H9 (cell line): ENCODE results near the gene FBXO42. TPM values are rescaled to one million over a fixed set of nuclear protein-coding genes. Genes with fewer than 3 reads are reported as not detected.
A peak's percentile ranks its signal among the peaks of the same experiment; 100 is the strongest.

Experiments
- DNase-seq: peaks from one replicate; pipeline ENCODE4 v3.0.0-alpha.2; 2017
- H2AFZ ChIP-seq: one replicate; pipeline ENCODE4 v1.6.1; 2013; ENCODE audit warnings: mild to moderate bottlenecking, low read length, control low read depth, moderate library complexity
- H2AK5ac ChIP-seq: 2 replicates; pipeline ENCODE4 v1.6.1; 2013; ENCODE audit warnings: low read length, control low read depth, mixed read lengths; ENCODE audit not compliant: insufficient read length
- H2BK120ac ChIP-seq: one replicate; pipeline ENCODE4 v1.6.1; 2013; ENCODE audit warnings: low read depth, mild to moderate bottlenecking, low read length, control low read depth, inconsistent platforms; ENCODE audit not compliant: poor library complexity, severe bottlenecking
- H2BK12ac ChIP-seq: 2 replicates; pipeline ENCODE4 v1.6.1; 2013; ENCODE audit warnings: low read length, control low read depth, mixed read lengths, low read depth; ENCODE audit not compliant: insufficient read length
- H2BK15ac ChIP-seq: 2 replicates; pipeline ENCODE4 v1.6.1; 2013; ENCODE audit warnings: low read depth, low read length, control low read depth
- H2BK20ac ChIP-seq: one replicate; pipeline ENCODE4 v1.6.1; 2013; ENCODE audit warnings: low read depth, mild to moderate bottlenecking, low read length, control low read depth, inconsistent platforms; ENCODE audit not compliant: poor library complexity, severe bottlenecking
- H2BK5ac ChIP-seq: 2 replicates; pipeline ENCODE4 v1.6.1; 2013; ENCODE audit warnings: low read length, control low read depth, mixed read lengths; ENCODE audit not compliant: insufficient read length
- H3K14ac ChIP-seq: 2 replicates; pipeline ENCODE4 v1.6.1; 2013; ENCODE audit warnings: low read length, control low read depth; ENCODE audit not compliant: insufficient read depth
- H3K18ac ChIP-seq: 2 replicates; pipeline ENCODE4 v1.6.1; 2013; ENCODE audit warnings: low read depth, mild to moderate bottlenecking, mixed read lengths, low read length, control low read depth; ENCODE audit not compliant: insufficient read length
- H3K23ac ChIP-seq: 2 replicates; pipeline ENCODE4 v1.6.1; 2013; ENCODE audit warnings: low read length, control low read depth, mixed read lengths, low read depth; ENCODE audit not compliant: insufficient read length
- H3K23me2 ChIP-seq: 2 replicates; pipeline ENCODE4 v1.6.1; 2013; ENCODE audit warnings: low read depth, mild to moderate bottlenecking, mixed read lengths, low read length, control low read depth; ENCODE audit not compliant: insufficient read length, poor library complexity, severe bottlenecking
- H3K27ac ChIP-seq: 2 replicates; pipeline ENCODE4 v1.5.1; 2013; ENCODE audit warnings: low read length, control low read depth, mixed read lengths, low read depth; ENCODE audit not compliant: insufficient read length
- H3K27me3 ChIP-seq: 2 replicates; pipeline ENCODE4 v1.6.1; 2013; ENCODE audit warnings: low read length, control low read depth, inconsistent platforms; ENCODE audit not compliant: insufficient read depth
- H3K4ac ChIP-seq: 2 replicates; pipeline ENCODE4 v1.6.1; 2013; ENCODE audit warnings: low read depth, mild to moderate bottlenecking, control low read depth, inconsistent platforms, low read length, moderate library complexity
- H3K4me1 ChIP-seq: 2 replicates; pipeline ENCODE4 v1.6.1; 2013; ENCODE audit warnings: low read length, control low read depth, inconsistent platforms; ENCODE audit not compliant: insufficient read depth
- H3K4me2 ChIP-seq: 2 replicates; pipeline ENCODE4 v1.6.1; 2013; ENCODE audit warnings: low read length, control low read depth, mixed read lengths; ENCODE audit not compliant: insufficient read length, insufficient read depth
- H3K56ac ChIP-seq: 2 replicates; pipeline ENCODE4 v1.6.1; 2013; ENCODE audit warnings: low read depth, mild to moderate bottlenecking, mixed read lengths, low read length, control low read depth; ENCODE audit not compliant: insufficient read length
- H3K79me1 ChIP-seq: 2 replicates; pipeline ENCODE4 v1.6.1; 2013; ENCODE audit warnings: low read depth, mild to moderate bottlenecking, moderate library complexity, low read length, control low read depth, inconsistent platforms; ENCODE audit not compliant: insufficient read depth, poor library complexity, severe bottlenecking
- H3K79me2 ChIP-seq: 2 replicates; pipeline ENCODE4 v1.6.1; 2013; ENCODE audit warnings: low read length, control low read depth, inconsistent platforms; ENCODE audit not compliant: insufficient read depth
- H3K9ac ChIP-seq: 2 replicates; pipeline ENCODE4 v1.6.1; 2013; ENCODE audit warnings: low read length, control low read depth, mixed read lengths; ENCODE audit not compliant: insufficient read length; ENCODE audit errors: extremely low read depth
- H3K9me3 ChIP-seq: one replicate; pipeline ENCODE4 v1.6.1; 2013; ENCODE audit warnings: low read depth, low read length, inconsistent platforms; ENCODE audit not compliant: control insufficient read depth
- H3T11ph ChIP-seq: one replicate; pipeline ENCODE4 v1.6.1; 2013; ENCODE audit warnings: mild to moderate bottlenecking, low read length, control low read depth, inconsistent platforms
- H4K20me1 ChIP-seq: one replicate; pipeline ENCODE4 v1.6.1; 2013; ENCODE audit not compliant: control insufficient read depth, insufficient read length, insufficient read depth
- H4K5ac ChIP-seq: 2 replicates; pipeline ENCODE4 v1.6.1; 2013; ENCODE audit warnings: low read depth, mild to moderate bottlenecking, mixed read lengths, low read length, control low read depth; ENCODE audit not compliant: insufficient read length
- H4K8ac ChIP-seq: replicated peaks from 2 replicates; pipeline ENCODE4 v1.6.1; 2013; ENCODE audit warnings: low read length, control low read depth, mixed read lengths, low read depth; ENCODE audit not compliant: insufficient read length
- H4K91ac ChIP-seq: 2 replicates; pipeline ENCODE4 v1.6.1; 2013; ENCODE audit warnings: low read depth, mild to moderate bottlenecking, moderate library complexity, mixed read lengths, low read length, control low read depth; ENCODE audit not compliant: insufficient read length
- H3K27ac Mint-ChIP-seq, 3 experiments: 2 replicates in 2 of 3; 3 replicates in 1 of 3; pipeline ENCODE4 v1.8.0; 2020 to 2021; ENCODE audit warnings: mixed read lengths in 3 of 3, mild to moderate bottlenecking in 1 of 3, moderate library complexity in 1 of 3
- H3K27me3 Mint-ChIP-seq: 2 replicates; pipeline ENCODE4 v1.8.0; 2021; ENCODE audit warnings: low read depth, mild to moderate bottlenecking, moderate library complexity, mixed read lengths
- H3K36me3 Mint-ChIP-seq, 3 experiments: 2 replicates in 2 of 3; 3 replicates in 1 of 3; pipeline ENCODE4 v1.8.0; 2020 to 2021; ENCODE audit warnings: low read depth in 3 of 3, mixed read lengths in 3 of 3; ENCODE audit not compliant: insufficient read depth in 1 of 3
- H3K4me1 Mint-ChIP-seq, 2 experiments: 2 replicates each; pipeline ENCODE4 v1.8.0; 2020; ENCODE audit warnings: mixed read lengths in 2 of 2
- H3K4me3 Mint-ChIP-seq, 2 experiments: 2 replicates in 1 of 2; 3 replicates in 1 of 2; pipeline ENCODE4 v1.8.0; 2020 to 2021; ENCODE audit warnings: mild to moderate bottlenecking in 2 of 2, mixed read lengths in 2 of 2, moderate library complexity in 1 of 2
- H3K9me3 Mint-ChIP-seq, 2 experiments: 2 replicates in 1 of 2; 3 replicates in 1 of 2; pipeline ENCODE4 v1.8.0; 2020; ENCODE audit warnings: mild to moderate bottlenecking in 2 of 2, mixed read lengths in 2 of 2, moderate library complexity in 1 of 2
- WGBS: extraction: QIAGEN DNeasy Blood & Tissue Kit; methylation state at CpG from one replicate; pipeline ENCODE4 v1.1.7; 2013; ENCODE audit warnings: missing lambda C conversion rate, low lambda C conversion rate, mixed read lengths; ENCODE audit not compliant: insufficient read length; ENCODE audit errors: extremely low coverage; 5-methylcytosine and 5-hydroxymethylcytosine counted together
- total RNA-seq: library from RNA; stranded (reverse); gene quantifications from 2 replicates; pipeline ENCODE4 v1.2.1, GENCODE V29; 2021
- TF ChIP-seq, protein P1 (sequence below): fragments of 200-600 bp; sonication (generic); conservative IDR thresholded peaks from 3 replicates; pipeline ENCODE4 v1.8.0; 2021; ENCODE audit warnings: antibody characterized with exemption, mild to moderate bottlenecking

FBXO42 gene
- total RNA-seq, 1 experiment from 2014 or later = 17.4 TPM

DNA sequence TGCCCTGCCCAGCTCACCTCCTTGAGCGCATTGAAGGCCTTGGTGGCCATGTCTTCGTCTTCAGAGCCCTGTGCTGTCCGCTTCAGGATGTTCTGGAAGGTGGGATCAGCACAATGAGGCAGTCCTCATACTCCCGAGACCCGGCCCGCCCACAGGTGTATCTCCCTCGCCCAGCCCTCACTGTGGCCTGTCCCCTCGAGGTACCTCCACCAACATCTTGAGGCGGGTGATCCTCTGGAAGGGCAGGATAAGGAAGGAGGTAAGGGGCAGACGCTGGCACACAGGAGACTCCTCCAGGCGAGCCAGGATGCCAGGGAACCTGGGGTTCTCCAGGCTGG is 147.0 kb downstream of the FBXO42 start:
- H3K23ac ChIP-seq = no peak overlapping the region
- no peak overlapping the region for H2BK20ac ChIP-seq
- H3K14ac ChIP-seq = no peak overlapping the region
- H4K8ac ChIP-seq = no peak overlapping the region
- H4K20me1 ChIP-seq = no peaks in the 10 kb centered on the region
- no peaks in the 10 kb centered on the region for H3K79me1 ChIP-seq
- H4K5ac ChIP-seq = no peak overlapping the region
- H3K9ac ChIP-seq = no peak overlapping the region
- H2BK15ac ChIP-seq = no peak overlapping the region
- Mint-ChIP-seq H3K27me3 (no peaks in the 10 kb centered on the region), H3K4me1 (peaks cover 13 to 26% of the 10 kb centered on the region in 2 experiments), H3K27ac (no peak overlapping the region), H3K36me3 (peaks cover 9 to 36% (median 19%) of the 10 kb centered on the region in 3 experiments; a peak in 6 of 7 replicates), H3K9me3 (no peaks in the 10 kb centered on the region), H3K4me3 (peak overlapping the region in 1 of 2 experiments; percentile 17; a peak in 1 of 5 replicates)
- H3T11ph ChIP-seq = no peak overlapping the region
- TF ChIP-seq, protein P1, sequence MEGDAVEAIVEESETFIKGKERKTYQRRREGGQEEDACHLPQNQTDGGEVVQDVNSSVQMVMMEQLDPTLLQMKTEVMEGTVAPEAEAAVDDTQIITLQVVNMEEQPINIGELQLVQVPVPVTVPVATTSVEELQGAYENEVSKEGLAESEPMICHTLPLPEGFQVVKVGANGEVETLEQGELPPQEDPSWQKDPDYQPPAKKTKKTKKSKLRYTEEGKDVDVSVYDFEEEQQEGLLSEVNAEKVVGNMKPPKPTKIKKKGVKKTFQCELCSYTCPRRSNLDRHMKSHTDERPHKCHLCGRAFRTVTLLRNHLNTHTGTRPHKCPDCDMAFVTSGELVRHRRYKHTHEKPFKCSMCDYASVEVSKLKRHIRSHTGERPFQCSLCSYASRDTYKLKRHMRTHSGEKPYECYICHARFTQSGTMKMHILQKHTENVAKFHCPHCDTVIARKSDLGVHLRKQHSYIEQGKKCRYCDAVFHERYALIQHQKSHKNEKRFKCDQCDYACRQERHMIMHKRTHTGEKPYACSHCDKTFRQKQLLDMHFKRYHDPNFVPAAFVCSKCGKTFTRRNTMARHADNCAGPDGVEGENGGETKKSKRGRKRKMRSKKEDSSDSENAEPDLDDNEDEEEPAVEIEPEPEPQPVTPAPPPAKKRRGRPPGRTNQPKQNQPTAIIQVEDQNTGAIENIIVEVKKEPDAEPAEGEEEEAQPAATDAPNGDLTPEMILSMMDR = 0 out of 3 replicates have a peak, but pooled peaks have one; percentile 6
- no peak overlapping the region for H2AFZ ChIP-seq
- H3K27me3 ChIP-seq = no peaks in the 10 kb centered on the region
- H3K9me3 ChIP-seq = no peaks in the 10 kb centered on the region
- no CpG with 5 or more reads among the region's 11 CpGs for WGBS
- no peak overlapping the region for H2BK120ac ChIP-seq
- H3K23me2 ChIP-seq = peaks cover 10% of the 10 kb centered on the region
- no peak overlapping the region for H3K4ac ChIP-seq
- no peak overlapping the region for H2BK5ac ChIP-seq
- H2AK5ac ChIP-seq = no peak overlapping the region
- no peaks in the 10 kb centered on the region for H3K4me1 ChIP-seq
- no peaks in the 10 kb centered on the region; the same call in 1 of the 2 replicates for H3K79me2 ChIP-seq
- no peak overlapping the region for H3K27ac ChIP-seq
- no peak overlapping the region for H2BK12ac ChIP-seq
- H3K4me2 ChIP-seq = no peak overlapping the region
- no peak overlapping the region for H4K91ac ChIP-seq
- no peak overlapping the region for H3K56ac ChIP-seq
- no peak overlapping the region for H3K18ac ChIP-seq
- DNase-seq = no peak
